CD4-positive, alpha-beta T cell treated with Interleukin-1 beta for 1 hour (primary cell): ENCODE results near the gene PDGFRA.
A peak's percentile ranks its signal among the peaks of the same experiment; 100 is the strongest.
"Not testable (repeated sequence)": the region's sequence is repeated elsewhere in the genome, so short reads cannot be mapped to it uniquely, and the experiment has no call there.

Source experiments
- DNase-seq, 2 donors: peaks; one replicate each; pipeline ENCODE4 v3.0.0-alpha.2; 2020 to 2022

The PDGFRA gene

DNA sequence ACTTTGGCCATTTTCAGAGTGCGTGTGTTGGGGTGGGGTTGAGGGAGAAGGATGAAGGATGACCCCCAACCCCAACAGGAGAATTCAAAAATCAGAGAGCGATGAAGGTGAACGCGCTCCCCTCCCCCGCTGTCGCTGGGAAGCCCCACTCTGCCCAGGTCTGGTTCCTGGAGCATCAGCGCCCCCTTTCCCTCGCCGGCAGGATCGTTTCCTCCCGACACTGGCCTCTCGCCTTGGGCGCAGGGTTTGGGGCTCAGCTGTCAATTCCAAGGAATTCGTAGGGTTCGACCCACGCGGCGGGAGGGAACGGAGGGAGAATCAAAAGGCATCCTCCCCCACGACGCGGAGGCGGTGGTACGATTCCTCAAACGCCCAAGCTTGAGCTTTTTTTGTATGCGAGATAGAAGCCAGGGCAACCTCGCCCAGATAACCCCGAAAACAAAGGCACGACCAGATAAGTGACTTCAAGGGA, 1.0 kb upstream of the PDGFRA start:
- DNase-seq: peak in 1 of 2 donors; percentile 15

- no peak for DNase-seq
Measured at GRCh38 chr4:54228546-54228945, 547 bp upstream of the PDGFRA start.

GRCh38 chr4:54229631-54230483, 764 bp downstream of the PDGFRA start:
- DNase-seq: no peak

DNA sequence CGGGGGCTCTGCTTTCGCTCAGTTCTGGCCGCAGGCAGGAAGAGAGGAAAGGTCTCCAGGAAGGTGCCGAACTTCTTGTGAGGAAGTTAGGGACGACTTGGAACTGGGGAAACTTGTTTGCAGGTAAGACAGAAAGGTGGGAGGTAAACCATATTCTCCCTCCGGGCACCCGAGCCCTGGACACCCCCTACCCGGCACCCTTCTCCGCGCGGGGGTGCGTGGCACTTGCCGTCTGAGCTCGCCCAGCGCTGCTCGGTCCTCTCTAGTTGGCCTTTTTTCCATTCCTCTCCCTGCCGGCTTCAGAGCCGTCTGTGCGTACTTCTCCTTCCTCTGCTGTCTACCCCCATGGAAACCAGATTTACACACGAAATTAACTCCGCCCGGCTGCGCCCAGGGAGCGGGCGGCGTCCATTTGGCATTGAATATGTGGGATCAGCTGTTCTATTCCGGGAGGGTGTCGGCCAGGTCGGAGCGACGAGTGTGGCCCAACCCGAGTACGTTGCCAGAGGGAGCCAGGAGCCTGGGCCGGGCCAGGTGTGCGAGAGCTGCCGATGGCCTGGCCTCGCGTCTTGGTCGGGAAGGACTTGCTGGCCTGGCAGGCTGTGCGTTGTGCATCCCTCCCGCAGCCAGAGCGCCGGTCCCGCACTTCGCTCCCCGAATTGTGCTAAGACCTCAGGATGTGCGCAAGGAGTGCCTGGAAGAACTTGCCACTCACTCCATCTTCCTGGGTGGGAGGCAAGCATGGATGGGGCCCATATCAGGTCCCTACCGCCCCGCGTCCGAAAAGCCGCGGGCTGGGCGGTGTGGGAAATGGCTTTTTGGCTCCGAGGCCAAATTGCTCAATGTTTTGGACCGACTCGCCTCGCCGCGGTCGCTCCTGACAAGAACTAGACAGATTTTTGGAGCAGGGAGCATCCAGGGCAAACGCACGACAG, 1.7 kb downstream of the PDGFRA start:
- DNase-seq: no peak

DNA sequence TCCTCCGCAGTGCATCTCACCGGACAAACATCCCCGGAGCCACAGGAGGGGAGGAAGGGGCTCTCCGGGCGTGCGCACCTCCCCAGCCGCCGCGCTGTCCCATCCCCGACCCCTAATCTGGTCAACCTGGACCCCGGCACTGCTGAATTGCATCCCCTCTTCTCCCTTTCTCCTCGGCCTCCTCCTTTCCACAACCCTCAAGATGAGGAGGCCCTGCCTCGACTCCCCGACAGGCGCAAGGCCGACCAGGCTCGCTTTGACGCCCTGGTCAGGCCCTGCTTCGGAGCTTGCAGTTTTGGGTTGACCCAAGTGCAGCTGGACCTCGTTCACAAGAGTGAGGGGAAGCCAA, 2.3 kb downstream of the PDGFRA start:
- no peak for DNase-seq

GRCh38 chr4:54231768-54232688, 2.9 kb downstream of the PDGFRA start:
- DNase-seq: no peak

- peak; percentile 68 to 72 for DNase-seq
Measured at GRCh38 chr4:54233277-54233696, 4.2 kb downstream of the PDGFRA start.

GRCh38 chr4:54233697-54234496, 4.8 kb downstream of the PDGFRA start:
- DNase-seq: peak; percentile 69 to 70

DNA sequence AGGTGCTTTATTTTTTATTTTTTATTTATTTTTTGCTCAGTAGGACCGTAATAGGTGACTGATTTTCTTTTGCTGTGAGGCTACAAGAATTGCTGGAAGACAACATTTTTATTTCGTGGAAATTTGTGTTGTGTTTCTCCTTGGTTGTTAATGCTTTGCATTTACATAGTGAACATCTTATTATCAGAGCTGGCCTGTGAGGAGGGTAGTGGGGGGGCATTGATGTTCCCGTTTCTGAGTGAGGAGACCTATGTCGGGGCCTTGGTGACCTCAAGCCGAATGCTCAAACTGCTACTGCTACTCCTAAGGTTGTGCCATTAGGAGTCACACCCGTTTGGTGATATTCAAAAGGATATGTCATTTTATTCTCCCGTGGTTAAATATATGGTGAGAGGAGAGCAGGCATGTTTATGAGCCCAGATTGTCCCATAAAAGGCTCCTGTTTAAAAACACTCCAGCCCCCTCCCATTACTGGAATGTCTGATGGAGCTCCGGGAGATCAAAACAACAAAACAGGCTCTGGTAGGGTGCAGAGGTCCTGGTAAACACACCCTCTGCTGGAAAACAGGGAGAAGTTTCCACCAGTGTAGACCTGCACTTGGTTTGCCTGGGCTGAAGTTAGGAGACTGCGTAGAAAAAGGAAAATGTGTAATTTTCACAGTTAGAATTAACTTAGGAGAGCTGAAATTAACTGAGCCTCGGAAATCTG, 5.6 kb downstream of the PDGFRA start:
- DNase-seq: no peak

GRCh38 chr4:54236316-54236715, 7.2 kb downstream of the PDGFRA start:
- not testable (repeated sequence) for DNase-seq

GRCh38 chr4:54237770-54238169, 8.7 kb downstream of the PDGFRA start:
- DNase-seq: no peak

GRCh38 chr4:54238389-54238788, 9.3 kb downstream of the PDGFRA start:
- DNase-seq: no peak

DNA sequence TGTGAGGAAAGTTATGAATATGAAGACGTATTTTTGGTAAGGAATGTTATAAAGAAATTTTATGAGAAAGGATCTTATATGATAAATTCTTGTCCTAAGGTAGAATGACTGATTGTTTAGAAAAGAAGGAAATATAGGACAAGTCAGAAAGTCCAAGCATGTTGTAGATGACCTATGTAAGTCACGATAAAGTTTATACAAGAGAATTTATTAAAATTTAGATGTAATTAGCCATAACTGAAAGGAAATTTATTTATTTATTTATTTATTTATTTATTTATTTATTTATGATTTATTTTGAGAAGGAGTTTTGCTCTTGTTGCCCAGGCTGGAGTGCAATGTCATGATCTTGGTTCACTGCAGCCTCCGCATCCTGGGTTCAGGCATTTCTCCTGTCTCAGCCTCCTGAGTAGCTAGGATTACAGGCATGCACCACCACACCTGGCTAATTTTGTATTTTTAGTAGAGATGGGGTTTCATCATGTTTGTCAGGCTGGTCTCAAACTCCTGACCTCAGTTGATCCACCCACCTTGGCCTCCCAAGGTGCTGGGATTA, 12.3 kb downstream of the PDGFRA start:
- DNase-seq: not testable (repeated sequence)

DNA sequence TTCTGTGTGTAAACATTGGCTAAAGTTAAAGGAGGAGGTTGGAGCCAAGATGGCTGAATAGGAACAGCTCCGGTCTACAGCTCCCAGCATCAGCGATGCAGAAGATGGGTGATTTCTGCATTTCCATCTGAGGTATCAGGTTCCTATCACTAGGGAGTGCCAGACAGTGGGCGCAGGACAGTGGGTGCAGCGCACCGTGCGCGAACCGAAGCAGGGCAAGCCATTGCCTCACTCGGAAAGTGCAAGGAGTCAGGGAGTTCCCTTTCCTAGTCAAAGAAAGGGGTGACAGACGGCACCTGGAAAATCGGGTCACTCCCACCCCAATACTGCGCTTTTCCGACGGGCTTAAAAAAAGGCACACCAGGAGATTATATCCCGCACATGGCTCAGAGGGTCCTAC, 14.4 kb downstream of the PDGFRA start:
- DNase-seq: not testable (repeated sequence)

GRCh38 chr4:54252312-54252711, 23.2 kb downstream of the PDGFRA start:
- not testable (repeated sequence) for DNase-seq

- no peak for DNase-seq
Measured at GRCh38 chr4:54254116-54254914, 25.2 kb downstream of the PDGFRA start.

DNA sequence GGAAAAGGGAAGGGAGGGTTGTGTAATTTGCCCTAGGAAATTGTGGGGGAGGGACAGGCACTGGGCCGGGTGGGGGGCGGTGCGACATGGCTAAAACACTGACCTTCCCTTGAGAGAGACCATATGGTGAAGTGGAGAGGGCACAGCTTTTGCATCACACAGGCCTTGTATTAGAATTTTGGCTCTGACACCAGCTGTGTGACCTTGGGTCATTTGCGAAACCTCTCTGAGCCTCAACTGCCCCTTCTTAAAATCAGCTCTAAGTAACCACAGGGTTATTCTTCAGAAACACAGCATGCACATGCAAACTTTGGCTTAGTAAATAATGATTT, 25.8 kb downstream of the PDGFRA start:
- DNase-seq: no peak

GRCh38 chr4:54255881-54256280, 26.8 kb downstream of the PDGFRA start:
- DNase-seq: no peak

GRCh38 chr4:54256491-54257486, 27.7 kb downstream of the PDGFRA start:
- no peak for DNase-seq
